Stimulated activated CD8-positive, alpha-beta memory T cell treated with anti-CD3 and anti-CD28 coated beads, Interleukin-15, amount 100 ng/mL, for 4 hours (primary cell): Measurements from ENCODE around the gene ADM2.

Source experiments
- DNase-seq, 2 donors: peaks; one replicate each; pipeline ENCODE4 v3.0.0-alpha.2; 2020; ENCODE audit warnings: low read depth in 2 of 2

ADM2 gene

DNA sequence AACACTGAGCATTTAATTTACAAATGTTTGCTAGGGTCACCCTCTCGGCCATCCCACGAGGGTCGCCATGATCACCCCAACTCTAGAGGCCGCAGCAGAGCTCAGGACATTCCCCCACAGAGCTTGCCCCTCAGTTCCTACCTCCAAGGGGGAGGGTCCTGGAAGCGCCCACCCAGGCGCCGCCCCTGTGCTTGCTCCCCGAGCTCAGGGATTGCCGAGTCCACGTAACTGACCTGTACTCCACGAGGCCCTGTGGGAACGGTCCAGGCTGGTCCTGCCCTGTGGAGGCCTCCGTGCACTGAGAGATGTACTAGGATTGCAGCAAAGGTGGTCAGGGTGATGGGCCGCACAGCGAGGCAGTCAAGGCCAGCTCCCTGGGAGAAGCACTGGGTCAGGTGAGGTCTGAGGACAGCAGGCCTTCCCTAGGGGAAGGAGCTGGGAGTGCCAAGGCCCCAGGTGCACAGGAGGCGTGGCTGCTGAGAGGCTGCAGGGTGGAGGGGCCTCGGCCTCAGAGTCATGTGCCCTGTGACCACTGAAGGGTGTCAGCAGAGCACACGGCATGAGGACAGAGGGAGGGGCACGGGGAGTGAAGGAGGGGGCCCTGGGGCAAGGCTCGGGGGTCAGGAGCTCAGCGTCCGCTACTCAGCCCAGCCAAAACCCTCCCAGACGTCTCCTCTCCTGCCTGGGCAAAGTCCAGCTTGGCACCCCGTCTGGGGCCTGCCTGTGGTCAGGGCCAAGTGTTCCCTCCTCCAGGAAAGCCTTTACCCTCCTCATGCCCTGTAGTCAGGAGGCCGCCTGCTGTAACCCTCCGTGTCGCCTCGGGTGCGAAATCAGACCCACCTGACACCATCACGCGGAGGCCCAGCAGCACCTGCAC lies 2.9 kb downstream of the ADM2 start:
- no peak for DNase-seq

DNA sequence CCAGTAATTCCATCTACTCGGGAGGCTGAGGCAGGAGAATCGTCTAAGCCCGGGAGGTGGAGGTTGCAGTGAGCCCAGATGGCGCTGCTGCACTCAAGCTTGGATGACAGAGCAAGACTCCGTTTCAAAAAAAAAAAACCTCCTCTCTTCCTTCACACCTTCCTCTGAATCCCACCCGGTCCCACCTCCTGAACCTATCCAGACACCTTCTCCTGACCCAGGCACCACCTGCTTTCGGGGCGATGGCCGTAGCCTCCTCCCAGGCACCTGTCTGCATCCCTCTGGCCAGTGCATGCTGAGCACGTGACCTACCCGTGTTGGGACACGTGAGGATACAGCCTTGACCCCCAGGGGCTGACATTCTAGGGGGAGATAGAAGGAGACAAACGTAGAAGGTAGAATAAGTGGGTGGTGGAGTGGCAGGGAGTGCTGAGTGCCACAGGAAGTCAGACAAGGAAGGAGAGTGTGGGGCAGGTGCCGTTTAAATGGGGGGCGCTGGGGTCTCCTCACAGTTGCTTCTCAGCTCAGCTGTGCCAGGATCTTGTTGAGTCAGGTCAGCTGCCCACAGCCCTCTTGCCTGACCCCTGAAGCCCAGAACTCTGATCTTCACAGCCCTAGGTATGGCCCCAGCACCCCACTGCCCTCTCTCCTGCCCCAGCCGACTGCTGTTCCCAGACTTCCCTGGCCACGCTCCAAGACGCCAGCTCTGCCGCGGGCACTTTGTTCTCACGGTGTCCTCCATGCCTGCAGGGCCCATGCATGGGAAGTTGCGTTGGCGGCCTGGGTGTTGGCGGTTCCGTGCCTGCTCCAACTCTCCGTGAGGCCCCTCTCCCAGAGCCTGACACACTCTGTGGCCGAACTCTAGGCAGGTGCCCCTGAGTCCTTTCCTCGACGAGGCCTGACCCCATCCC lies 4.1 kb downstream of the ADM2 start:
- DNase-seq, result no peak

DNA sequence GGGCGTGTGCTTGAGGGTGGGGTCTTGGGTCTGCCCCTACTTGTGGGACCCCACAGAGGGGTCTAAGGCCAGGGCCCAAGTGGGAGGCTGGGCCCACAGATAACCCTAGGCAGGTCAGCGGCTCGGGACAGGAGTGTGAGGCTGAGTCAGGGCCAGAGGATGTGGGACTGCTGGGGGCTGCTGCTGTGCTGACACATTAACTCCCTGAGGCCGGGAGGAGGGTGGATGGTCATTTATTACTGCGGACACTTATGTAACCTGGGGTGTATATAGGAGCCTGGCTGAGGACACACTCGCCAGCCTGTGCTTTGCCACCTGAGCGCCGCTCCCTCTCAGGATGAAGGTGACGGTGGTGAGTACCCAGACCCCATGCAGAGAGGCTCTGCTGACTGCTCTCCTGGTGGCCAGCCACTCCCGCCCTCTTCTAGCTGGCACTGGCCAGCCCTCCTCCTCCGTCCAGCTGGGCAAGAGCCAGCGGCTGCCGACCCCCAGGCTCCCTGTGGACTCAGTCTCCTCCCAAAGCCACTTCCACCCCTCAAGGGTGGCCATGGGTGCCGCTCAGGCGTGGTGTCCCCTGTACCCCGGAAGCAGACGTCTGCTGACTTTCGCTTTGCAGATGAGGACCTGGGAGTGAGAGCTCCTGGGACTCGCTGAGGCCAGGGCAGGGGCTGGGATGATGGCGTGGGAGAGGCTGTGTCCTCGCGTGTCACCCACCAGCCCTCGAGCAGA lies 5.4 kb downstream of the ADM2 start, which contains the start of gene MIOX:
MIOX (plus strand) TSS at position 299 of the 729 bp plus-strand sequence; CDS start at position 338, 39 bp downstream.
- no peak for DNase-seq

- DNase-seq, result no peak
Observed at GRCh38 chr22:50487290-50488005, 6.1 kb downstream of the ADM2 start.

DNA sequence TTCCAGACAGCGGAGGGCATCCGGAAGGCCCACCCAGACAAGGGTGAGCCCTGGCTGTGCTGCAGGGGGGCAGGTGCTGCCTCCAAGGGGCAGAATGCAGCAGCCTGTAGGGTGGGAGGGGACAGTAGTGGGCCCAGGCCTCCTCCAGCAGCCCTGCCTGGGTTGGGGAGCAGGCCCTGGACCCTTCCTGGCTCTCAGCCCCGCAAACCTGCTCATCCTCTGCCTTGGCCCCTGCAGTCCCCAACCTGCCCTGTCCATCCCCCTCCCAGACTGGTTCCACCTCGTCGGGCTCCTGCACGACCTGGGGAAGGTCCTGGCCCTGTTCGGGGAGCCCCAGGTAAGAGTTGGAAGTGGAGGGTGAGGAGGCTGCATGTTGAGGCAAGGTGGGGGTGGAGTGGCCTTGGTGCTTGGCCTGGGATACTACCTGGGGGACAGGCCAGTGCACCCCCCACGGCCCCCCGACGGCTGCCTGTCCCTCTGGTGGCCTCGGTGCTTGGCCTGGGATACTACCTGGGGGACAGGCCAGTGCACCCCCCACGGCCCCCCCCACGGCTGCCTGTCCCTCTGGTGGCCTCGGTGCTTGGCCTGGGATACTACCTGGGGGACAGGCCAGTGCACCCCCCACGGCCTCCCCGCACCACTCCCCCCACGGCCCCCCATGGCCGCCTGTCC lies 6.8 kb downstream of the ADM2 start:
- DNase-seq, result no peak

DNA sequence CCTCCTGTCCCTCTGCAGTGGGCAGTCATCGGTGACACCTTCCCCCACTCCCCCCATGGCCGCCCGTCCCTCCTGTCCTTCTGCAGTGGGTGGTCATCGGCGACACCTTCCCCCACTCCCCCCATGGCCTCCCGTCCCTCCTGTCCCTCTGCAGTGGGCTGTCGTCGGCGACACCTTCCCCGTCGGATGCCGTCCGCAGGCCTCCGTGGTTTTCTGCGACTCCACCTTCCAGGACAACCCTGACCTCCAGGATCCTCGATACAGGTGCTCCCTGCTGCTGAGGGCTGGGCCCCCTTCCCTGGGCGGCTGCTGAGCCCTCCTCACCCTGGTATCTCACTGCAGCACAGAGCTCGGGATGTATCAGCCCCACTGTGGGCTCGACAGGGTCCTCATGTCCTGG lies 7.5 kb downstream of the ADM2 start:
- no peak for DNase-seq

DNA sequence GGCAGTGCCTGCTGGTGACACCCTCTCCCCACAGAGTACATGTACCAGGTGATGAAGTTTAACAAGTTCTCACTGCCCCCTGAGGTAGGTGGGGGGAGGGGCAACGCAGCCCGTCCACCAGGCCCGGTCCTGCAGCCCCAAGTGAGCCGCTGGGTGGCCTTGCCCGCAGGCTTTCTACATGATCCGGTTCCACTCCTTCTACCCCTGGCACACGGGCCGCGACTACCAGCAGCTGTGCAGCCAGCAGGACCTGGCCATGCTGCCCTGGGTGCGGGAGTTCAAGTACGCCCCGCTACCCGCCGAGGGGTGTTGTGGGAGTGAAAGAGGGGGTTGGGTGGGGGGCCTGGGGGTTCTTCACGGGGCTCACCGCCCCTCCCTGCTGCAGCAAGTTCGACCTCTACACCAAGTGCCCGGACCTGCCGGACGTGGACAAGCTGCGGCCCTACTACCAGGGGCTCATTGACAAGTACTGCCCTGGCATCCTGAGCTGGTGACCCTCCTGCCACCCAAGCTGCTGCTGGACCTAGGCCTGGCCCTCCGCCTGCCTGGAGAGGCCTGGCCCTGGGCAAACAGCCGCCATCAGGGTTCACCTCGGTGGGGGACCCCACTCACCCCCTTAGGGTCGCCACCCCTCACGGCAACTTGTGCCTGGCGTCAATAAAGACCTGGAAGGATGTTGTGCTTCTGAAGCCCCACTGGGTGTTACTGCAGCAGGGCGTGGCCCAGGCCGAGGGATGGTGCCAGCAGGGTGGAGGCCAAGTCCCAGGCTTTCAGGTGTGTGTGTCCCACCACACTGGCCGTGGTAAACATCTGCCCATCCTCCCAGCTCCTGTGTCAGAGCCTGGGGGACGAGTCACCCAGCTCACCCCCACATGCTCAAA lies 8.3 kb downstream of the ADM2 start:
- DNase-seq, result no peak

DNA sequence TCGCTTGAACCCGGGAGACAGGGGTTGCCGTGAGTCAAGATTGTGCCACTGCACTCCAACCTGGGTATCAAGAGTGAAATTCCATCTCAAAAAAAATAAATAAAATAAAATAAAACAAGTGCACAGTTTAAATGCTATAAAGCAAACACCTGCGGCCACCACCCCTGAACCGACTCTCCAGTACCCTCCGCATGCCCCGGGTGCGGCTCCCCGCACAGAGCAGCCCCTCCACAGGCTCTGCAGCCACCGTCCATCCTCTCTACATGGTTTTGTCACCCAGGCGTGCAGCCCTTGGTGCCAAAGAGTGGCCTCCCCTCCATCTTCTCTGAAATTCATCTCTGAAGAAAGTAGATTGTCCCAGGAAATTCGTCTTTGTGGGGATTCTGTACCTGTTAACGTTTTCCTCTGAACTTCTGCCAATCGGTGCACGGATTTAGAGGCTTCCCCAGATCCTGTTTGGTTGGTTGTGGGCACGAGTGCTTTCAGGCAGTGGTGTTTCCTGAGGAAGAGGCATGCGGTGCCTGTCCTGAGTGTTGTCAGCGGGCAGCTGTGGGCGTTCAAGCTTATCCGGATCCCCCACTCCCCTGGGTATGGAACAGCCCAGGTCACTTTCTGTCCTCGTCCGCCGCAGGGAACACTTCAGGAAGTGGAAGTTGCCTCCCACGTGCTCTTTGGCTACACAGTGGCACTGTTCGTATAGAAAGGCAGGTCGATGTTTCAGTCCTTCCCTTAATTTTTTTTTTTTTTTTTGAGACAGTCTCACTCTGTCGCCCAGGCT lies 9.4 kb downstream of the ADM2 start:
- no peak for DNase-seq

DNA sequence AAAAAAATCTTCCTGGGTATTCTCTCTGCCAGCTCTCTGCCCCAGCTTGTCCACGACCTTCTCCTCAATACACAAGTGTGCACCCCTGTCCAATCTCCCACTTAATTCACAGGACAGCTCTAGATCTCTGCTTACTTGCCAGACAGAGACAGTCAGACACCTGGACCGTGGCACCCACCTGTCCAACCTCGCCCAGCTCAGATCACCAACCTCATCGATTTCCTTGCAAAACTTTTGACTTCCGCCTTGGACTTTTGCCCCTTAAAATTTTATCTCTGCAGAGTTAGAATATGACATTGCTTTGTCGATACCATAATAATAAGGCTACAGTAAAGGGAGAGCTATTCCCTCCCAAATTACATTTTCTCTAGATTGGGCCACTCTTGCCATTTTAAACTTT lies 15.8 kb downstream of the ADM2 start:
- DNase-seq, result no peak

GRCh38 chr22:50498322-50498890 lies 17.1 kb downstream of the ADM2 start:
- DNase-seq, result peak; percentile 29 to 45

GRCh38 chr22:50500452-50500851 lies 19.1 kb downstream of the ADM2 start:
- DNase-seq, result no peak

- DNase-seq, result no peak
Observed at GRCh38 chr22:50502096-50502495, 20.8 kb downstream of the ADM2 start.

- no peak for DNase-seq
Observed at GRCh38 chr22:50502628-50503474, 21.5 kb downstream of the ADM2 start.

GRCh38 chr22:50503475-50504145 lies 22.3 kb downstream of the ADM2 start:
- DNase-seq, result no peak

GRCh38 chr22:50504369-50505211 lies 23.2 kb downstream of the ADM2 start:
- no peak for DNase-seq

DNA sequence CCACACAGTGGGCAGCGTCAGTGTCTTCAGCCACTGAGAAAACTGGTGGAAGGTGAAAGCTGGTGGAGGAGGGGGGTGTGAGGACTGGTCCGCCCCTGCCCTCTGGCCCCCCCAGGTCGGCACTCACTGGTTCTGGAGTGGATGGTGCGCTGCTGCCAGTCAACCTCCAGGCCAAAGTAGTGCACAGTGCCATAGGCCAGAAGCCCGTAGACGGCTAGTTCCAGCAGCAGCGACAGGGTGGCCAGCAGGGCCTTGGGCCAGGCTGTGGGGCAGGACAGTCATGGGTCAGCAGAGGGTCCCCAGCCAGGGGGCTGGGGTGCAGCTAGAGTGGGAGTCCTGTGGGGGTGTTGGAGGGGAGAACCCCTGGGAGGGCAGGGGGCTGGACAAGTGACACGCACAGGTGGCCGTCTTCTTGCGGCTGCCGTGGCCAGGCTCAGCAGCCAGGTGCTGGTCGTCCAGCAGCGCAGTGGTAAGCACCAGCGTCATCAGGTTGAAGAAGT lies 24.0 kb downstream of the ADM2 start:
- DNase-seq, result no peak
